Esophagus mucosa (tissue), 1 donor: ENCODE results near the gene BACE2. TPM values are rescaled to one million over a fixed set of nuclear protein-coding genes. Genes with fewer than 3 reads are reported as not detected.
A peak's percentile ranks its signal among the peaks of the same experiment; 100 is the strongest.
"Not testable (repeated sequence)": the region's sequence is repeated elsewhere in the genome, so short reads cannot be mapped to it uniquely, and the experiment has no call there.

Experiments used
- ATAC-seq: fragments of 200-7000 bp; cut with Tn5 transposase; one replicate; pipeline ENCODE4 v1.9.1; 2020
- total RNA-seq: library from RNA; stranded (reverse); gene quantifications from one replicate; pipeline ENCODE4 v1.2.4, GENCODE V29; 2023
- donor health status: DM: yes; HTN: yes; CAD: no.

BACE2 gene
- total RNA-seq, 1 donor from 2014 or later, result 39.6 TPM

- no peak for ATAC-seq
These were observed 114.5 kb downstream of the BACE2 start for GRCh38 chr21:41282412-41282811.

- peak; percentile 95 for ATAC-seq
These were observed 115.4 kb downstream of the BACE2 start for GRCh38 chr21:41283211-41283818.

- ATAC-seq, result no peak
These were observed 121.5 kb downstream of the BACE2 start for GRCh38 chr21:41289431-41289830.

GRCh38 chr21:41290106-41290799 lies 122.3 kb downstream of the BACE2 start:
- ATAC-seq, result no peak

- no peak for ATAC-seq
These were observed 126.7 kb downstream of the BACE2 start for GRCh38 chr21:41294548-41295231.

GRCh38 chr21:41295721-41296254 lies 127.8 kb downstream of the BACE2 start:
- ATAC-seq, result peak; percentile 85

- ATAC-seq, result no peak
These were observed 135.0 kb downstream of the BACE2 start for GRCh38 chr21:41302976-41303375.

- ATAC-seq, result peak; percentile 18
These were observed 136.2 kb downstream of the BACE2 start for GRCh38 chr21:41304068-41304720.

- ATAC-seq, result no peak
These were observed 139.3 kb downstream of the BACE2 start for GRCh38 chr21:41307219-41307618.

GRCh38 chr21:41313285-41314164 lies 145.6 kb downstream of the BACE2 start:
- ATAC-seq, result not testable (repeated sequence)

- ATAC-seq, result no peak
These were observed 147.8 kb downstream of the BACE2 start for GRCh38 chr21:41315726-41316125.

GRCh38 chr21:41316200-41317062 lies 148.5 kb downstream of the BACE2 start, which contains the start of gene FAM3B:
FAM3B (plus strand) TSS chr21:41316801; CDS start chr21:41316880, 79 bp downstream.
- peak; percentile 67 for ATAC-seq

- ATAC-seq, result no peak
These were observed 149.1 kb downstream of the BACE2 start for GRCh38 chr21:41317063-41317392.

GRCh38 chr21:41317458-41317857 lies 149.5 kb downstream of the BACE2 start:
- no peak for ATAC-seq

GRCh38 chr21:41318218-41318617 lies 150.3 kb downstream of the BACE2 start:
- ATAC-seq, result no peak

GRCh38 chr21:41319273-41319672 lies 151.3 kb downstream of the BACE2 start:
- no peak for ATAC-seq

- peak; percentile 60 for ATAC-seq
These were observed 153.4 kb downstream of the BACE2 start for GRCh38 chr21:41321211-41321907.

- no peak for ATAC-seq
These were observed 154.0 kb downstream of the BACE2 start for GRCh38 chr21:41321908-41322495.

GRCh38 chr21:41322496-41323382 lies 154.8 kb downstream of the BACE2 start:
- no peak for ATAC-seq
